HepG2 (cell line): ENCODE measurements around the gene LSM2. TPM values are rescaled to one million over a fixed set of nuclear protein-coding genes. Genes with fewer than 3 reads are reported as not detected.

Source experiments
- AGO1 ChIP-seq: fragments of 200-400 bp; formaldehyde crosslinking; IDR thresholded peaks from 2 replicates; pipeline ENCODE4 v1.6.1; 2017; ENCODE audit warnings: mild to moderate bottlenecking, low read depth, low read length, moderate library complexity; ENCODE audit not compliant: poor library complexity, severe bottlenecking
- NFIB ChIP-seq: sonication (generic); formaldehyde crosslinking; IDR thresholded peaks from 2 replicates; pipeline ENCODE4 v1.9.0; 2021; ENCODE audit warnings: missing genetic modification reagents, mild to moderate bottlenecking, borderline replicate concordance
- SRSF4 ChIP-seq: fragments of 200-400 bp; formaldehyde crosslinking; IDR thresholded peaks from one replicate; pipeline ENCODE4 v1.6.1; 2018; ENCODE audit warnings: mild to moderate bottlenecking, low read depth, low read length, moderate library complexity; ENCODE audit not compliant: poor library complexity, severe bottlenecking
- SUZ12 ChIP-seq: fragments of 150-350 bp; IDR thresholded peaks from 2 replicates; pipeline ENCODE4 v1.6.1; 2014; ENCODE audit warnings: low read depth, low read length
- ZKSCAN8 ChIP-seq: IDR thresholded peaks from 2 replicates; pipeline ENCODE4 v1.6.1; 2016; ENCODE audit warnings: borderline replicate concordance, missing genetic modification reagents, missing compliant biosample characterization
- ZMYM3 ChIP-seq: sonication (generic); formaldehyde crosslinking; IDR thresholded peaks from 2 replicates; pipeline ENCODE4 v1.5.1; 2020; ENCODE audit warnings: mild to moderate bottlenecking, missing genetic modification reagents
- ZNF10 ChIP-seq: sonication (generic); formaldehyde crosslinking; IDR thresholded peaks from 2 replicates; pipeline ENCODE4 v1.4.0; 2020; ENCODE audit warnings: mild to moderate bottlenecking, low read depth, missing genetic modification reagents, borderline replicate concordance
- ZNF33A ChIP-seq: sonication (generic); formaldehyde crosslinking; IDR thresholded peaks from 2 replicates; pipeline ENCODE4 v1.5.1; 2020; ENCODE audit warnings: missing genetic modification reagents, mild to moderate bottlenecking, moderate library complexity, borderline replicate concordance
- ZNF430 ChIP-seq: sonication (generic); formaldehyde crosslinking; IDR thresholded peaks from 2 replicates; pipeline ENCODE4 v1.9.0; 2021; ENCODE audit warnings: mild to moderate bottlenecking, missing genetic modification reagents
- ZNF569 ChIP-seq: sonication (generic); formaldehyde crosslinking; IDR thresholded peaks from 2 replicates; pipeline ENCODE4 v1.5.0; 2020; ENCODE audit warnings: mild to moderate bottlenecking, missing genetic modification reagents, moderate library complexity, borderline replicate concordance
- ZNF7 ChIP-seq: IDR thresholded peaks from 2 replicates; pipeline ENCODE4 v1.6.1; 2016; ENCODE audit warnings: missing biosample characterization, missing genetic modification reagents
- ZNF773 ChIP-seq: sonication (generic); formaldehyde crosslinking; IDR thresholded peaks from 2 replicates; pipeline ENCODE4 v1.4.0; 2020; ENCODE audit warnings: missing genetic modification reagents, borderline replicate concordance
- ZZZ3 ChIP-seq: sonication (generic); formaldehyde crosslinking; IDR thresholded peaks from 2 replicates; pipeline ENCODE4 v1.4.0; 2020; ENCODE audit warnings: missing genetic modification reagents, mild to moderate bottlenecking, borderline replicate concordance
- polyA plus RNA-seq, 8 experiments: library from polyadenylated mRNA; depleted of rRNA in 3 of 8; stranded (reverse) in 7 of 8; unstranded in 1 of 8; fragments of >200 nt; fragmentation: Illumina TruSeq in 4 of 8; extraction: Trizol in 4 of 8; gene quantifications; 2 replicates each; pipeline versions ENCODE4 v1.2.1 to v1.2.3, GENCODE V29; 2011 to 2016; ENCODE audit warnings: low read depth in 4 of 8, missing spikeins in 1 of 8, mixed read lengths in 1 of 8; ENCODE audit not compliant: insufficient read depth in 1 of 8
- total RNA-seq, 5 experiments: library from RNA; depleted of rRNA; stranded (reverse); fragments of >200 nt; fragmentation: Illumina TruSeq; extraction: Trizol; gene quantifications; 2 replicates each; pipeline ENCODE4 v1.2.3, GENCODE V29; 2016; ENCODE audit warnings: low read depth in 1 of 5
- TF ChIP-seq, protein P1 (sequence below): sonication (generic); formaldehyde crosslinking; IDR thresholded peaks from 2 replicates; pipeline ENCODE4 v1.4.0; 2020; ENCODE audit warnings: low read depth, missing genetic modification reagents
- TF ChIP-seq, protein P2 (sequence below): sonication (generic); formaldehyde crosslinking; IDR thresholded peaks from 2 replicates; pipeline ENCODE4 v1.4.0; 2020; ENCODE audit warnings: missing genetic modification reagents
- TF ChIP-seq, protein P3 (sequence below): sonication (generic); formaldehyde crosslinking; IDR thresholded peaks from 2 replicates; pipeline ENCODE4 v1.4.0; 2020; ENCODE audit warnings: mild to moderate bottlenecking, missing genetic modification reagents
- TF ChIP-seq, protein P4 (sequence below): sonication (generic); formaldehyde crosslinking; IDR thresholded peaks from 2 replicates; pipeline ENCODE4 v1.4.0; 2020; ENCODE audit warnings: mild to moderate bottlenecking, missing genetic modification reagents
- TF ChIP-seq, protein P5 (sequence below): IDR thresholded peaks from 2 replicates; pipeline ENCODE4 v1.6.1; 2012; ENCODE audit warnings: low read depth, low read length, improper control_type of control experiment

The LSM2 gene
- total and polyA plus RNA-seq, 2 of the 13 experiments (the other 11 are each of a cell fraction or from before 2014, with no cell fraction given), result 69.4 to 90.5 TPM

DNA sequence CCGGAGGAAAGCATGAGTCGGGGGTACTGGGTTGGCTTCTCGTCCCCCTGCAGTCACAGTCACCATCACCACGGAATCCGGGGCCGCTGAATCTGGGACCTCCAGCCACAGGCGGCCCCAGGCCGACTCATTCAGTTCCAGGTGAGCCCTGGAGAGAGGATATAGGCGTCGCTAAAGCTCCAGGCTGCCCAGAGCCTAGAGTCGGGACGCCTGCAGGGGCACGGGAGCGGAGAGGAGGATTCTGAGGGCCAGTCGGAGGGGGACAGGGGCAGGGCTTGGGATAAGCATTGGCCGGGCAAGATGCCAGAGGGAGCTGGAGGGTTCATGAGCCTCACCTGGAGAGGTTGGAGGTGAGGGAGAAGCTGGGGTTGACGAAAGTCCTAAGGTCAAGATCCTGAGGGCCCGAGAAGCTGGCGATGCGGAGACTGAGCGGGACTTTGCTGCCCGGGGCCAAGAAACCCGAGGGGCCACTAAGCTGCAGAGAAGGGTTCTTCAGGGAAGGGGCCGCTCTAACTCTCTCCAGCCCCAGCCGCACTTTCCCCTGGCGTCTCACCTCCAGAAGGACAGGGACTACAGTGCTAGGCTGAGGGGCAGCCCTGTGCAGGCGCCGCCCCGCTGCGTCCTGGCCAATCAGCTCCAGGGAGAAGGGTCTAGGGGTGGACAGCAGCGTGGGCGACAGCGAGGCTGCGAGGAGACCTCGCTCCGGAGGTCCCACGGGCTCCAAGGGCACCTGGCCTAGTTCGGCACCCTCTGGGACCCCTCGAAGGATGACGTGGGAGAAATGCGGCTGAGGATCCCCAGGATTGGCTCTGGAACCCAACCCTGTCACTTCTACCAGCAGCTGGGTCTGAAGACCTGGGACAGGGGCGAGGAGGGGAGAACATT is 40.6 kb downstream of the LSM2 start (continued):
- TF ChIP-seq, protein P1, sequence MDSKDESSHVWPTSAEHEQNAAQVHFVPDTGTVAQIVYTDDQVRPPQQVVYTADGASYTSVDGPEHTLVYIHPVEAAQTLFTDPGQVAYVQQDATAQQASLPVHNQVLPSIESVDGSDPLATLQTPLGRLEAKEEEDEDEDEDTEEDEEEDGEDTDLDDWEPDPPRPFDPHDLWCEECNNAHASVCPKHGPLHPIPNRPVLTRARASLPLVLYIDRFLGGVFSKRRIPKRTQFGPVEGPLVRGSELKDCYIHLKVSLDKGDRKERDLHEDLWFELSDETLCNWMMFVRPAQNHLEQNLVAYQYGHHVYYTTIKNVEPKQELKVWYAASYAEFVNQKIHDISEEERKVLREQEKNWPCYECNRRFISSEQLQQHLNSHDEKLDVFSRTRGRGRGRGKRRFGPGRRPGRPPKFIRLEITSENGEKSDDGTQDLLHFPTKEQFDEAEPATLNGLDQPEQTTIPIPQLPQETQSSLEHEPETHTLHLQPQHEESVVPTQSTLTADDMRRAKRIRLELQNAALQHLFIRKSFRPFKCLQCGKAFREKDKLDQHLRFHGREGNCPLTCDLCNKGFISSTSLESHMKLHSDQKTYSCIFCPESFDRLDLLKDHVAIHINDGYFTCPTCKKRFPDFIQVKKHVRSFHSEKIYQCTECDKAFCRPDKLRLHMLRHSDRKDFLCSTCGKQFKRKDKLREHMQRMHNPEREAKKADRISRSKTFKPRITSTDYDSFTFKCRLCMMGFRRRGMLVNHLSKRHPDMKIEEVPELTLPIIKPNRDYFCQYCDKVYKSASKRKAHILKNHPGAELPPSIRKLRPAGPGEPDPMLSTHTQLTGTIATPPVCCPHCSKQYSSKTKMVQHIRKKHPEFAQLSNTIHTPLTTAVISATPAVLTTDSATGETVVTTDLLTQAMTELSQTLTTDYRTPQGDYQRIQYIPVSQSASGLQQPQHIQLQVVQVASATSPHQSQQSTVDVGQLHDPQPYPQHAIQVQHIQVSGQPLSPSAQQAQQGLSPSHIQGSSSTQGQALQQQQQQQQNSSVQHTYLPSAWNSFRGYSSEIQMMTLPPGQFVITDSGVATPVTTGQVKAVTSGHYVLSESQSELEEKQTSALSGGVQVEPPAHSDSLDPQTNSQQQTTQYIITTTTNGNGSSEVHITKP, result peak; percentile 63; the same call in 1 of the 2 replicates
- TF ChIP-seq ZNF430 (CRISPR knock-in tag) (peak; percentile 63; the same call in 1 of the 2 replicates), AGO1 (peak; percentile 67), ZKSCAN8 (no peak), ZNF10 (CRISPR knock-in tag) (no peak), SRSF4 (no peak), ZNF773 (CRISPR knock-in tag) (no peak), ZNF33A (CRISPR knock-in tag) (no peak), ZNF7 (CRISPR knock-in tag) (no peak), ZZZ3 (no peak), SUZ12 (no peak), ZNF569 (CRISPR knock-in tag) (no peak), NFIB (CRISPR knock-in tag) (no peak), ZMYM3 (CRISPR knock-in tag) (no peak)
- TF ChIP-seq, protein P2, sequence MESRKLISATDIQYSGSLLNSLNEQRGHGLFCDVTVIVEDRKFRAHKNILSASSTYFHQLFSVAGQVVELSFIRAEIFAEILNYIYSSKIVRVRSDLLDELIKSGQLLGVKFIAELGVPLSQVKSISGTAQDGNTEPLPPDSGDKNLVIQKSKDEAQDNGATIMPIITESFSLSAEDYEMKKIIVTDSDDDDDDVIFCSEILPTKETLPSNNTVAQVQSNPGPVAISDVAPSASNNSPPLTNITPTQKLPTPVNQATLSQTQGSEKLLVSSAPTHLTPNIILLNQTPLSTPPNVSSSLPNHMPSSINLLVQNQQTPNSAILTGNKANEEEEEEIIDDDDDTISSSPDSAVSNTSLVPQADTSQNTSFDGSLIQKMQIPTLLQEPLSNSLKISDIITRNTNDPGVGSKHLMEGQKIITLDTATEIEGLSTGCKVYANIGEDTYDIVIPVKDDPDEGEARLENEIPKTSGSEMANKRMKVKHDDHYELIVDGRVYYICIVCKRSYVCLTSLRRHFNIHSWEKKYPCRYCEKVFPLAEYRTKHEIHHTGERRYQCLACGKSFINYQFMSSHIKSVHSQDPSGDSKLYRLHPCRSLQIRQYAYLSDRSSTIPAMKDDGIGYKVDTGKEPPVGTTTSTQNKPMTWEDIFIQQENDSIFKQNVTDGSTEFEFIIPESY (CRISPR knock-in tag), result 0 out of 2 replicates have a peak, but pooled peaks have one; percentile 12
- TF ChIP-seq, protein P3, sequence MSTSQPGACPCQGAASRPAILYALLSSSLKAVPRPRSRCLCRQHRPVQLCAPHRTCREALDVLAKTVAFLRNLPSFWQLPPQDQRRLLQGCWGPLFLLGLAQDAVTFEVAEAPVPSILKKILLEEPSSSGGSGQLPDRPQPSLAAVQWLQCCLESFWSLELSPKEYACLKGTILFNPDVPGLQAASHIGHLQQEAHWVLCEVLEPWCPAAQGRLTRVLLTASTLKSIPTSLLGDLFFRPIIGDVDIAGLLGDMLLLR (CRISPR knock-in tag), result peak; percentile 78; the same call in 1 of the 2 replicates
- TF ChIP-seq, protein P4, sequence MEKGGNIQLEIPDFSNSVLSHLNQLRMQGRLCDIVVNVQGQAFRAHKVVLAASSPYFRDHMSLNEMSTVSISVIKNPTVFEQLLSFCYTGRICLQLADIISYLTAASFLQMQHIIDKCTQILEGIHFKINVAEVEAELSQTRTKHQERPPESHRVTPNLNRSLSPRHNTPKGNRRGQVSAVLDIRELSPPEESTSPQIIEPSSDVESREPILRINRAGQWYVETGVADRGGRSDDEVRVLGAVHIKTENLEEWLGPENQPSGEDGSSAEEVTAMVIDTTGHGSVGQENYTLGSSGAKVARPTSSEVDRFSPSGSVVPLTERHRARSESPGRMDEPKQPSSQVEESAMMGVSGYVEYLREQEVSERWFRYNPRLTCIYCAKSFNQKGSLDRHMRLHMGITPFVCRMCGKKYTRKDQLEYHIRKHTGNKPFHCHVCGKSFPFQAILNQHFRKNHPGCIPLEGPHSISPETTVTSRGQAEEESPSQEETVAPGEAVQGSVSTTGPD (CRISPR knock-in tag), result no peak
- TF ChIP-seq, protein P5, sequence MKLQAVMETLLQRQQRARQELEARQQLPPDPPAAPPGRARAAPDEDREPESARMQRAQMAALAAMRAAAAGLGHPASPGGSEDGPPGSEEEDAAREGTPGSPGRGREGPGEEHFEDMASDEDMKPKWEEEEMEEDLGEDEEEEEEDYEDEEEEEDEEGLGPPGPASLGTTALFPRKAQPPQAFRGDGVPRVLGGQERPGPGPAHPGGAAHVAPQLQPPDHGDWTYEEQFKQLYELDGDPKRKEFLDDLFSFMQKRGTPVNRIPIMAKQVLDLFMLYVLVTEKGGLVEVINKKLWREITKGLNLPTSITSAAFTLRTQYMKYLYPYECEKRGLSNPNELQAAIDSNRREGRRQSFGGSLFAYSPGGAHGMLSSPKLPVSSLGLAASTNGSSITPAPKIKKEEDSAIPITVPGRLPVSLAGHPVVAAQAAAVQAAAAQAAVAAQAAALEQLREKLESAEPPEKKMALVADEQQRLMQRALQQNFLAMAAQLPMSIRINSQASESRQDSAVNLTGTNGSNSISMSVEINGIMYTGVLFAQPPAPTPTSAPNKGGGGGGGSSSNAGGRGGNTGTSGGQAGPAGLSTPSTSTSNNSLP, result no peak
